ENCODE data around the gene UNC5C. TPM values are rescaled to one million over a fixed set of nuclear protein-coding genes. Genes with fewer than 3 reads are reported as not detected.

The UNC5C gene
- total RNA-seq, 4 donors from 2014 or later: 1.6 to 4.4 (median 3.2) TPM

GRCh38 chr4:95508421-95508820 is 40.4 kb downstream of the UNC5C start:
- H3K9me3 ChIP-seq: no peaks in the 10 kb centered on the region
- no peak overlapping the region for H3K4me3 ChIP-seq
- H3K27me3 ChIP-seq: no peaks in the 10 kb centered on the region
- H3K27ac ChIP-seq: no peak overlapping the region
- H3K4me1 ChIP-seq: peaks cover 0 to 8% (median 0%) of the 10 kb centered on the region in 3 donors
- no peak for ATAC-seq
- no peaks in the 10 kb centered on the region for H3K36me3 ChIP-seq
- WGBS, 2 donors (ENCODE audit: low coverage in 1 of 2): 20 to 28% methylated on average over 1 of the region's 1 CpG
- TF ChIP-seq POLR2A (IDR thresholded peaks at IDR 0.05) (no peak), POLR2AphosphoS5 (IDR thresholded peaks at IDR 0.05) (no peak), EP300 (IDR thresholded peaks at IDR 0.05) (no peak), CTCF (IDR thresholded peaks at IDR 0.05) (no peak)

- no peak for ATAC-seq
- H3K27me3 ChIP-seq: no peaks in the 10 kb centered on the region
- H3K36me3 ChIP-seq: no peaks in the 10 kb centered on the region
- H3K9me3 ChIP-seq: no peaks in the 10 kb centered on the region
- WGBS, 2 donors (ENCODE audit: low coverage in 1 of 2): 73 to 87% methylated on average over 2 to 5 of the region's 5 CpGs
- H3K27ac ChIP-seq: no peak overlapping the region
- peaks cover 0 to 8% (median 0%) of the 10 kb centered on the region in 3 donors for H3K4me1 ChIP-seq
- TF ChIP-seq CTCF (IDR thresholded peaks at IDR 0.05): no peak
- no peak overlapping the region for H3K4me3 ChIP-seq
Measured at GRCh38 chr4:95507561-95507960, 41.2 kb downstream of the UNC5C start.

- Histone ChIP-seq H3K4me3 (no peak overlapping the region), H3K36me3 (no peaks in the 10 kb centered on the region), H3K27me3 (no peaks in the 10 kb centered on the region), H3K4me1 (peaks cover 0 to 8% (median 0%) of the 10 kb centered on the region in 3 donors), H3K27ac (no peak overlapping the region), H3K9me3 (no peaks in the 10 kb centered on the region)
- TF ChIP-seq POLR2A (IDR thresholded peaks at IDR 0.05): no peak
- no peak for TF ChIP-seq CTCF (IDR thresholded peaks at IDR 0.05)
- no peak for ATAC-seq
- 47 to 67% methylated on average over 1 of the region's 1 CpG for WGBS, 2 donors (ENCODE audit: low coverage in 1 of 2)
Measured at GRCh38 chr4:95507147-95507546, 41.6 kb downstream of the UNC5C start.

- ATAC-seq: no peak
- 63 to 77% methylated on average over 4 of the region's 4 CpGs for WGBS, 2 donors (ENCODE audit: low coverage in 1 of 2)
- H3K27ac ChIP-seq: no peak overlapping the region
Measured at GRCh38 chr4:95506264-95506663, 42.5 kb downstream of the UNC5C start.

GRCh38 chr4:95505799-95506198 is 43.0 kb downstream of the UNC5C start:
- peaks cover 0 to 8% (median 0%) of the 10 kb centered on the region in 3 donors for H3K4me1 ChIP-seq
- H3K36me3 ChIP-seq: no peaks in the 10 kb centered on the region
- H3K27me3 ChIP-seq: no peaks in the 10 kb centered on the region
- no peaks in the 10 kb centered on the region for H3K9me3 ChIP-seq
- no peak overlapping the region for H3K4me3 ChIP-seq
- no peak for ATAC-seq
- H3K27ac ChIP-seq: no peak overlapping the region
- TF ChIP-seq POLR2AphosphoS5 (IDR thresholded peaks at IDR 0.05) (no peak), CTCF (IDR thresholded peaks at IDR 0.05) (no peak), POLR2A (IDR thresholded peaks at IDR 0.05) (no peak), EP300 (IDR thresholded peaks at IDR 0.05) (no peak)

More at GRCh38 chr4:95506264-95506663, 42.5 kb downstream of the UNC5C start:
- Histone ChIP-seq H3K9me3 (no peaks in the 10 kb centered on the region), H3K4me1 (peaks cover 0 to 8% (median 0%) of the 10 kb centered on the region in 3 donors), H3K36me3 (no peaks in the 10 kb centered on the region), H3K27me3 (no peaks in the 10 kb centered on the region), H3K4me3 (no peak overlapping the region)
- no peak for TF ChIP-seq CTCF (IDR thresholded peaks at IDR 0.05)
- no peak for TF ChIP-seq POLR2A (IDR thresholded peaks at IDR 0.05)
- no peak for TF ChIP-seq POLR2AphosphoS5 (IDR thresholded peaks at IDR 0.05)
- TF ChIP-seq EP300 (IDR thresholded peaks at IDR 0.05): no peak
